ENCODE results near the gene P2RY14. TPM values are rescaled to one million over a fixed set of nuclear protein-coding genes. Genes with fewer than 3 reads are reported as not detected.

P2RY14 gene
- total RNA-seq, 2 donors from 2014 or later = 1.7 to 2.9 TPM

DNA sequence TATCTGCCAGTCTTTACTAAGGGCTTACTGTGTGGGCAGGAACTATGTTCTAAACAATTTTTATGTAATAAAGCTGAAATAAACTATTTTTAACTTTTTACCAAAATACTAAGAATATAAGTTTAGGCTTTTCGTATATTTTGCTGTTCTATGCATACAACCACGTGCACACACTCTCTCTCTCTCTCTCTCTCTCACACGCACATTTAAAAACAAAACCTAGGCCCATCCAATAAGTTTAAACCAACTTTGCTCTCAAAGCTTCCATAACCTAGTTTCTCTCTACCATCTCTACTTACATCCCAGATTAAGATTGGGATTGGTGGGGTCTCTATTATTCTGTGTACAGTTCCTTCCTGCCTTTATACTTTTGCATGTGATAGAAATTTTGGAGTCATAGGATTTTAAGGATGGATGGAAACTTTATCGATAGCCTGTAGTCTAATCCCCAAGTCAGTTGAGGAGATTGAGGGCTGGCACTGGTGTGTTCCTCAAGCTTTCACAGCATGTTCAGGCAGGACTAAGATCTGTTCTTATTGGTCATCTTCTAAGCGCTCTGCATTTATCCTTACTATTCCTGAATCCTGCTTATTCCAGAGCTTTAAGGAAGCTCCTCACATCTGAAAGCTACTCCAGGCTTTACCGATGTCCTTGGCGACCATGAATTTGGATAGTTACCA, 77.2 kb downstream of the P2RY14 start:
- TF ChIP-seq, protein P1, sequence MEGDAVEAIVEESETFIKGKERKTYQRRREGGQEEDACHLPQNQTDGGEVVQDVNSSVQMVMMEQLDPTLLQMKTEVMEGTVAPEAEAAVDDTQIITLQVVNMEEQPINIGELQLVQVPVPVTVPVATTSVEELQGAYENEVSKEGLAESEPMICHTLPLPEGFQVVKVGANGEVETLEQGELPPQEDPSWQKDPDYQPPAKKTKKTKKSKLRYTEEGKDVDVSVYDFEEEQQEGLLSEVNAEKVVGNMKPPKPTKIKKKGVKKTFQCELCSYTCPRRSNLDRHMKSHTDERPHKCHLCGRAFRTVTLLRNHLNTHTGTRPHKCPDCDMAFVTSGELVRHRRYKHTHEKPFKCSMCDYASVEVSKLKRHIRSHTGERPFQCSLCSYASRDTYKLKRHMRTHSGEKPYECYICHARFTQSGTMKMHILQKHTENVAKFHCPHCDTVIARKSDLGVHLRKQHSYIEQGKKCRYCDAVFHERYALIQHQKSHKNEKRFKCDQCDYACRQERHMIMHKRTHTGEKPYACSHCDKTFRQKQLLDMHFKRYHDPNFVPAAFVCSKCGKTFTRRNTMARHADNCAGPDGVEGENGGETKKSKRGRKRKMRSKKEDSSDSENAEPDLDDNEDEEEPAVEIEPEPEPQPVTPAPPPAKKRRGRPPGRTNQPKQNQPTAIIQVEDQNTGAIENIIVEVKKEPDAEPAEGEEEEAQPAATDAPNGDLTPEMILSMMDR (IDR thresholded peaks at IDR 0.05) = no peak
- Histone ChIP-seq H3K9me3 (no peaks in the 10 kb centered on the region), H3K4me1 (no peaks in the 10 kb centered on the region), H3K36me3 (no peaks in the 10 kb centered on the region), H3K27me3 (no peaks in the 10 kb centered on the region), H3K4me3 (no peak overlapping the region), H3K27ac (no peak overlapping the region), H3K9ac (ENCODE audit: low read depth in 2 of 2, low read length in 2 of 2) (no peak overlapping the region)
- no peak for DNase-seq
- intact Hi-C loops (cut with DNase I) = no loop called here

DNA sequence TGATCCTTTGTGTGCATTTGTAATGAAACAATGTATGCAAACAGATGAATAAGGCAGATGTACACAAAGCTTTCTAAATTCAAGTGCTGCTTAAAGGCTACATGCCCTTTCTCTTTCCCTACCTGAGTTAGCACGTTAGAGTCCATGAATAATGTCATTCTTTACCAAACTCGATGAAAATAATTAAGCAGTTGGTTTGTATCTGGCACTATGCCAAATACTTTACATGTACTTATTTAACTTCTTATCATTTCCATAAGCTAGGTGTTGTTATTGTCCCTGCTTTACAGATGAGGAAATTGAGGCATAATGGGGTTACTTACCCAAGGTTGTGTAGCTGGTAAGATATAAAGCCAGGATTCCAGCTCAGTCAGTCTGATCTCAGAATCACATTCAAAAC, 77.8 kb downstream of the P2RY14 start:
- H3K9me3 ChIP-seq = no peaks in the 10 kb centered on the region
- H3K4me1 ChIP-seq = no peaks in the 10 kb centered on the region
- no peaks in the 10 kb centered on the region for H3K36me3 ChIP-seq
- no peaks in the 10 kb centered on the region for H3K27me3 ChIP-seq
- no peak overlapping the region for H3K4me3 ChIP-seq
- H3K27ac ChIP-seq = no peak overlapping the region
- TF ChIP-seq, protein P1 (IDR thresholded peaks at IDR 0.05) = no peak
- no peak overlapping the region for H3K9ac ChIP-seq (ENCODE audit: low read depth in 2 of 2, low read length in 2 of 2)
- intact Hi-C loops (cut with DNase I) = no loop called here
- no peak for DNase-seq

DNA sequence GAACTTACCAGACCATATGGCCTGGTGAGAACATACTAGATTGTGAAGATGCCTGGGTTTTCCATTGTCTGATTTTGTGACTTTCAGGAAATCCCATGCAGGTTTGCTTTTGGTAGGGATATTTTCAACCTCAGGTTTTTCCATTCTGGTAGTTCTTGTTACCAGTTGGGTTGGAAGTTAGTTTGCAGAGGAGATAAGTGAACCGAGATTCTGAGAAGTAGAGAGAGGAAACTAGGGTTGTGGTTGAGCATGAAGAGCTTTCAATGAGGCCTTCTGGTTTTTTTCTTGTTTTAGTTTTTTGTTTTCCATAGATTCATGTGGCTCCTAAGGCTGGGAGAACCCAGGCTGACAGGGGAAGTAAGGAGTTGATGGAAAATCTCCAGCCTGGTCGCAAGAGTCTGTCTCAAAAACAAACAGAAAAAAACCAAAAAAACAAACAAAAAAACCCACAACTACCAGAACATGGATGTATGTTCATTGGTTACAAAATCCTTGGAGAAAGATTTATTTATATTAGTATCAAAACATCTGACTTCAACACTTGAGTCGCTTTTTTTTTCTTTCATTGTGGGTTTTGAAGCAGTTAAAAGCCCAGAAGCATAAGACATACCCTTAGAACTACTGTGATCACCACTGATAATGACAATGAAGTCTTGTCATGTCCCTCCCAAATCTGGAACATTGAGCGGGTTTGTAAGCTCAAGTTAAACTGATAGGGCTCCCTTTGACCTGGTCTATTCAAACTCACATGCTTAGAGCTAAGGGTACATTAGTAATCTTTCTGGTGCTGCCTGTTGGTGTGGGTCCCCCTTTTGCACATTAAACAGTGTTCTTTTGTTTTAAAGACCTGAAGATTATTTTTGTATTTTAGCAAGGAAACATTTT, 78.5 kb downstream of the P2RY14 start:
- H3K27ac ChIP-seq = no peak overlapping the region
- H3K36me3 ChIP-seq = no peaks in the 10 kb centered on the region
- H3K4me1 ChIP-seq = no peaks in the 10 kb centered on the region
- no peak overlapping the region for H3K9ac ChIP-seq (ENCODE audit: low read depth in 2 of 2, low read length in 2 of 2)
- no peak overlapping the region for H3K4me3 ChIP-seq
- DNase-seq = no peak
- no peaks in the 10 kb centered on the region for H3K9me3 ChIP-seq
- no peaks in the 10 kb centered on the region for H3K27me3 ChIP-seq
- intact Hi-C loops (cut with DNase I) = no loop called here
- TF ChIP-seq, protein P1 (IDR thresholded peaks at IDR 0.05) = no peak

DNA sequence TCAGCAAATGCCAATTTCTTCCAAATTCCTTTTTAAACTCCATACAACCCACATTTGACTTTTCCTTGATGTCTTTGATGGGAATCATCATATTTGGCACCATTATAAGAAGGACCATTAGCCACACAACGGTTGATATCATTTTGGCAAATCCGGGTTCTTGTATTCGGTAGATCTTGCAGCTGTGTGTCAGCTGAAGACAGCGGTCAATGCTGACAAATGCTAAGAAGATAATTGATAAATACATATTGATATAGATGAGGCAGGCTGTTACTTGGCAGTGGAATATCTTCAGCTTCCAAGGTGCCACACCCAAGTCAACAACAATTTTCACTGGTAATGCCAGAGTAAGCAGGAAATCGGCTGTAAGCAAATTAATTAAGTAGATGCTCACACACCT, 79.5 kb downstream of the P2RY14 start:
- Histone ChIP-seq H3K27ac (no peak overlapping the region), H3K4me3 (no peak overlapping the region), H3K4me1 (no peaks in the 10 kb centered on the region), H3K9me3 (no peaks in the 10 kb centered on the region), H3K36me3 (no peaks in the 10 kb centered on the region), H3K27me3 (no peaks in the 10 kb centered on the region), H3K9ac (ENCODE audit: low read depth in 2 of 2, low read length in 2 of 2) (no peak overlapping the region)
- intact Hi-C loops (cut with DNase I) = no loop called here
- no peak for DNase-seq
- TF ChIP-seq, protein P1 (IDR thresholded peaks at IDR 0.05) = no peak

GRCh38 chr3:151197981-151198767, 80.2 kb downstream of the P2RY14 start:
- H3K36me3 ChIP-seq = no peaks in the 10 kb centered on the region
- no peak overlapping the region for H3K9ac ChIP-seq (ENCODE audit: low read depth in 2 of 2, low read length in 2 of 2)
- intact Hi-C loops (cut with DNase I) = no loop called here
- no peak for DNase-seq
- H3K27ac ChIP-seq = no peak overlapping the region
- no peaks in the 10 kb centered on the region for H3K27me3 ChIP-seq
- H3K9me3 ChIP-seq = no peaks in the 10 kb centered on the region
- H3K4me3 ChIP-seq = no peak overlapping the region
- TF ChIP-seq, protein P1 (IDR thresholded peaks at IDR 0.05) = no peak
- no peaks in the 10 kb centered on the region for H3K4me1 ChIP-seq
